ENCODE results near the gene VAV2. TPM values are rescaled to one million over a fixed set of nuclear protein-coding genes. Genes with fewer than 3 reads are reported as not detected.

Gene VAV2
- total and polyA plus RNA-seq, 2 experiments from 2014 or later = 10.8 to 15.3 TPM

- H3K4me3 ChIP-seq = no peak overlapping the region
- no peaks in the 10 kb centered on the region for H3K9me3 ChIP-seq (ENCODE audit: low read depth)
- H3K4me1 ChIP-seq (ENCODE audit: low read depth) = peaks cover 20% of the 10 kb centered on the region
- no peak for DNase-seq (ENCODE audit: low read depth in 1 of 2, low spot score in 1 of 2)
- no peak for TF ChIP-seq CTCF (IDR thresholded peaks at IDR 0.05; ENCODE audit: low read depth, low read length)
- no peaks in the 10 kb centered on the region for H3K27me3 ChIP-seq
- H3K36me3 ChIP-seq = no peaks in the 10 kb centered on the region
- peak overlapping the region; percentile 76 for H3K27ac ChIP-seq
These were observed 98.7 kb downstream of the VAV2 start for GRCh38 chr9:133893191-133893994.

- Histone ChIP-seq H3K36me3 (no peaks in the 10 kb centered on the region), H3K4me3 (no peak overlapping the region), H3K27me3 (no peaks in the 10 kb centered on the region), H3K9me3 (ENCODE audit: low read depth) (no peaks in the 10 kb centered on the region), H3K4me1 (ENCODE audit: low read depth) (peaks cover 28% of the 10 kb centered on the region), H3K27ac (peak overlapping the region; percentile 76)
- no peak for TF ChIP-seq CTCF (IDR thresholded peaks at IDR 0.05; ENCODE audit: low read depth, low read length)
- no peak for DNase-seq (ENCODE audit: low read depth in 1 of 2, low spot score in 1 of 2)
These were observed 99.8 kb downstream of the VAV2 start for GRCh38 chr9:133892193-133892920.

- no peak overlapping the region for H3K27ac ChIP-seq
- H3K4me3 ChIP-seq = no peak overlapping the region
- peaks cover 30% of the 10 kb centered on the region for H3K4me1 ChIP-seq (ENCODE audit: low read depth)
- no peaks in the 10 kb centered on the region for H3K9me3 ChIP-seq (ENCODE audit: low read depth)
- H3K36me3 ChIP-seq = no peaks in the 10 kb centered on the region
- no peaks in the 10 kb centered on the region for H3K27me3 ChIP-seq
- no peak for TF ChIP-seq CTCF (IDR thresholded peaks at IDR 0.05; ENCODE audit: low read depth, low read length)
- no peak for DNase-seq (ENCODE audit: low read depth in 1 of 2, low spot score in 1 of 2)
These were observed 100.4 kb downstream of the VAV2 start for GRCh38 chr9:133891741-133892140.

GRCh38 chr9:133890583-133890982, 101.5 kb downstream of the VAV2 start:
- Histone ChIP-seq H3K36me3 (no peaks in the 10 kb centered on the region), H3K27me3 (no peaks in the 10 kb centered on the region), H3K4me1 (ENCODE audit: low read depth) (peaks cover 30% of the 10 kb centered on the region), H3K4me3 (no peak overlapping the region), H3K27ac (no peak overlapping the region), H3K9me3 (ENCODE audit: low read depth) (no peaks in the 10 kb centered on the region)
- no peak for DNase-seq (ENCODE audit: low read depth in 1 of 2, low spot score in 1 of 2)
- no peak for TF ChIP-seq CTCF (IDR thresholded peaks at IDR 0.05; ENCODE audit: low read depth, low read length)

- no peaks in the 10 kb centered on the region for H3K27me3 ChIP-seq
- no peak overlapping the region for H3K4me3 ChIP-seq
- no peaks in the 10 kb centered on the region for H3K9me3 ChIP-seq (ENCODE audit: low read depth)
- peak overlapping the region; percentile 30 for H3K27ac ChIP-seq
- DNase-seq (ENCODE audit: low read depth in 1 of 2, low spot score in 1 of 2) = no peak
- H3K36me3 ChIP-seq = no peaks in the 10 kb centered on the region
- peaks cover 30% of the 10 kb centered on the region for H3K4me1 ChIP-seq (ENCODE audit: low read depth)
- TF ChIP-seq CTCF (IDR thresholded peaks at IDR 0.05; ENCODE audit: low read depth, low read length) = no peak
These were observed 102.4 kb downstream of the VAV2 start for GRCh38 chr9:133889584-133890301.

Measured in cardiac muscle cell (in vitro differentiated cells and primary cell).